NCI-H1694 (cell line): ENCODE results near the gene PHKA1.
"Not testable (repeated sequence)": the region's sequence is repeated elsewhere in the genome, so short reads cannot be mapped to it uniquely, and the experiment has no call there.

Experiments
- DNase-seq: peaks from one replicate; lab custom pipeline; 2025; lab: John Stamatoyannopoulos, UW

The PHKA1 gene

DNA sequence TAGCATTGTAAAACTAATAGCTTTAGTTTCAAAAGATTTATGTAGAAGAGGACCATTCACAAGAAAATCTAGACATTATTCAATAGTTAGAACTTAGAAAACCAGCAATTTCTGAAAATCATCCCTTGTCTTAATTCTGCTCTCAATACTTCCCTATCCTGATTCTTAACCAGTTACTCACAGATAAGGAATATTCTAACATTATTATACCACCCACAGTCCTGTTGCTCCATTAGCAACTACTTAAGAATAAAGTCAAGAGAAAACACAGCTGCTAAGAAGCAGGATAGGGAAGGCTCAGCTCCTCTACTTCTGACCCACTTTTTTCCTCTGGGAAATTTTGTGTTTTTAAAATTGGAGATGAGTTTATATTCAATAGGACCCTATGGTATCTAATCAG, 47.7 kb downstream of the PHKA1 start:
- no peak for DNase-seq

GRCh38 chrX:72663737-72664136, 50.4 kb downstream of the PHKA1 start:
- no peak for DNase-seq

DNA sequence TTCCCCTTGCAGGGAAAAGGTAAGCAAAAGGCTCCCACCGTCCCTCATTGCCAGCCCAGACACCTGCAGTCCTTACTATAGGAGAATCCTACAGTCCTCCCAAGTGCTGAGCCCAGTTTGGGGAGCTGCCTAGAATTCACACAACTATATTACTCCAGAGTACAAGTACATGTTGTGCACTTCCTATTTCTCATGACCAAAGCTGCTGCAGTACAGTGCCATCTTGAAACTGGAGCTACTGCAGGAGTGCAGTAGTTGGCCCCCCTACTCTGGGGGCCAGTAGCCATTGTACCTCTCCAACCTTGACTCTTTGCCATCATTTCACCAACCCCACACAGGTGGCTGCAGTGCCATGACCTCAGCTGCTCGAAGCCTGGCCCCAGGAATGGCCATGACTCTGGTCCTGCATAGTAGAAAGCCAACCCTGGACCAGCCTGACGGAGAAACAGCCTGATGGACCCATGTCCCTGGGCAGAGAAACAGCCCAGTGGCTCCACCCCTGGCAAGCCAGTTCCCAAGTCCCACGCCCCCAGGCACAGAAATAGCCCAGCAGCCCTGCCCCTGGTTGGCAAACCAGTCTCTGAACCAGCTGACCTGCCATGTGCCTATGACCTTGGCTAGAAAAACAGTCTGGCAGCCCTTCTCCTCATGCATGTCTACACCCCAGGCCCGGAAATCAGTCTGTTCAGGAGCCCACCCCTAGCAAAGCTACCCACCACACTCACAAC, 51.9 kb downstream of the PHKA1 start:
- DNase-seq: no peak

GRCh38 chrX:72659723-72660122, 54.4 kb downstream of the PHKA1 start:
- no peak for DNase-seq

DNA sequence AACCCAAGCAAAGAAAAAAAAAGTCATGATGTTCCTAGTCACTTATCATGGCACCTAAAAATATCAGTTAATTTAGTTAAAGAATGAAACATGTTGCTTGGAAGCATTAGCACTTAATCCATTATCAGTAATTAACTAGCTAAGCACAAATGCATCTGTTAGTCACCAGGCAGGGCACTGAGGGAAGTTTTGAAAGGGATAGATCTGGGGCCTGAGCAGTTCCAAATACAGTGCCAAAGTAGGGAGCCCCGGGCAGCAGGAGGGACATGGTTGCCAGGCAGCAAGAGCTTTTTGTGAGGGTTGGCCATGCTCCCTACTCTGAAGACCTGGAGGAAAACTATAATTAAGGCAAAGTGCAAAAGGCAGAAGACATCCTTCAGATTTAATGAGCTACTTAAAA, 62.0 kb downstream of the PHKA1 start:
- DNase-seq: no peak

DNA sequence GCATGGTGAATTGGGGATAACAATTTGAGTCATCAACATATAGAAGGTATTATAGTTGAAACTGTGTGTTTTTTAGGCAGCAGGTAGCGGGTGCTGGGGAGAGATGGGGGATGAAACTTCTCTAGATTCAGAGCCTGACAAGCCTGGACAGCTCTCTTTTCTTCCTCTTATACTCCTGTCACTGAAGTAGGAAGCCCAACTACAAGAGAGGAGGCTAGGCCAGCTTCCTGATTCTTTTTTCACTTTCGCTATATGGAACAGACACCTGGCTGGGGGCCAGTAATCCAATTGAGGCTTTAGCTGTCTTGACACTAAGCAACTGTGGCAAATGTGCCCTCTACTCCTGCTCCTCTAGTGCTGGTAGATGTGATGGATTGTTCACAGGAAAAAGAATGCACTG, 69.2 kb downstream of the PHKA1 start:
- no peak for DNase-seq

DNA sequence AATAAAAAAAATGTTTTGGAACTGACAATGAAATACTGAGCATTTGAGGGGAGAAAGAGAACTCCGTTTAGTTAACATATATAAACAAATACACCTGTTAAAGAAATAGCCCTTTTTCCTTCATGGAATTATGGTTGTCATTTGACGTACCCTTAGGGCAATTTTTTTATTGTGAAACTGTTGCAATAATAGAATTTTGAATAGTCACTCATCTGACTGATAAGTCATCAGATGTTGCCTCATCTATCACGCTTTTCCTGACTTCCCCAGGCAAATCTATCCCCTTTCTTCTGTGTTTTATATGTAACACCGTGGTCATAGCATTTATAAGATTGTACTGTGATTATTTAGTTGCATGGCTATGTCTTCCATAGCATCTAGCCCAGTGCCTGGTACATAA, 72.5 kb downstream of the PHKA1 start:
- no peak for DNase-seq

GRCh38 chrX:72635930-72636329, 78.2 kb downstream of the PHKA1 start:
- no peak for DNase-seq

- DNase-seq: no peak
Measured at GRCh38 chrX:72634331-72634730, 79.8 kb downstream of the PHKA1 start.

GRCh38 chrX:72630185-72630584, 83.9 kb downstream of the PHKA1 start:
- no peak for DNase-seq

- no peak for DNase-seq
Measured at GRCh38 chrX:72624194-72624593, 89.9 kb downstream of the PHKA1 start.

GRCh38 chrX:72621625-72622485, 92.3 kb downstream of the PHKA1 start:
- no peak for DNase-seq

- DNase-seq: no peak
Measured at GRCh38 chrX:72621163-72621562, 92.9 kb downstream of the PHKA1 start.

DNA sequence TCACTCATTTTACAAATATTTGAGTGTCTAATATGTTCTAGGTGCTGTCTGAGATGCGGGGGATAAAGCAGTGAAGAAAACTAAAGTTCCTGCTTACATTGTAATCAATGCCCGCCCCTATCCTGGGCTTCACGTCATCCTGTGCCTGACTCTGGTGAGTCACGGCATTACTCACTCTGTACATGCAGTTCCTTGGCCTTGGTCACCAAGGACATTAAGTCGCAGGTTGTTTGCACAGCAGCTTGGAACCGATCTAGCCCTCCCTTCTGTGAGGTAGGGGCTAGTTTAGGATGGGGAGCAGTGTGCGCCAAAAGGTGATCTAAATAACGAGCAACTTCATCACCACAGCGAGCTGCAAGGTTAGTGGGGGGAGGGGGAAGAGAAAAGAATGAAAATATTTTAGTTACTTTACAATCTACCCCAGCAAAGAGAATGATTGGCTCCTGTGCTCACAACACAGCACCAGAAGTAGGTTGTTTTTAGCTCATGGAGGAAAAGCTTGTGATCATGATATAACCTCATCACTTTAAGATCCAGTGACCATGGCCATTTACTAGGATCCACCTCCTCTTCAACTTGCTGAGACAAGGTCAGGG, 93.5 kb downstream of the PHKA1 start:
- no peak for DNase-seq

- no peak for DNase-seq
Measured at GRCh38 chrX:72609313-72609712, 104.8 kb downstream of the PHKA1 start.

DNA sequence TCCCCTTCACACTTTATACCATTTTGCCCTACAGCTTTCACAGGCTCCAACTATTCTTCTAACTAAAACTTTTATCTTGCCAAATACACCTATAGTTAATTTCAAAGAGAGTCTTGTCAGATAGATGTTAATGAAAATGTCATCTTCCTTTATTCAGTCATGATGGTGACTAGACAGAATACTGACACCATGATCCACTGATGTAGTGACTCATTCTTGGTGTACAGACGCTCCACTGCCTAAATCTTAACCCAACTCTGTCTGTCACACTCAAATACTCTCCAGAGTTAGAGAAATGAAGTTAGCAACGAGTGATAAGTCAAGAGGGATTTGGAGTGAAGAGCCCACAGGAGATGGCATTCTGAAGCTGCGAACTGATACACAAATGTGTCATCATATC, 109.4 kb downstream of the PHKA1 start:
- no peak for DNase-seq

GRCh38 chrX:72604112-72604511, 110.0 kb downstream of the PHKA1 start:
- no peak for DNase-seq

- DNase-seq: not testable (repeated sequence)
Measured at GRCh38 chrX:72591038-72591437, 123.1 kb downstream of the PHKA1 start.

DNA sequence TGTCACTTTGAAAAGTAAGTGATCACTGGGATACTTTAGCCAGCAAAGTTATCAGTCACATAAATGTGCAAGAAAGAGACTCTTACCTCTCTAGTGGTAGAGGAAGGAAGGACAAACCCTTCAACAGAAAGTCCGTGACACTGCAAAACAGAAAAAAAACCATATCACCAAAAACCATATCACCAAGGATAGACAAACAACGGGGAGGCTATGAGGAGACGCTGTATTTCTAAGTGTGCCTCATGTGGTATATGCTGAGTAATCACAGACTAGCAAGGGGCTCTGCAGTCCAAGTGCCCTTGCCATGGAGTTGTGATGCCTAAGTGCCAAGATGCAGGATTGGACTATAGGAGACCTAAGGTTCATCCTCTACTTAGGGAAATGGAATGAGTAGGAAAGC, 129.9 kb downstream of the PHKA1 start:
- DNase-seq: no peak

DNA sequence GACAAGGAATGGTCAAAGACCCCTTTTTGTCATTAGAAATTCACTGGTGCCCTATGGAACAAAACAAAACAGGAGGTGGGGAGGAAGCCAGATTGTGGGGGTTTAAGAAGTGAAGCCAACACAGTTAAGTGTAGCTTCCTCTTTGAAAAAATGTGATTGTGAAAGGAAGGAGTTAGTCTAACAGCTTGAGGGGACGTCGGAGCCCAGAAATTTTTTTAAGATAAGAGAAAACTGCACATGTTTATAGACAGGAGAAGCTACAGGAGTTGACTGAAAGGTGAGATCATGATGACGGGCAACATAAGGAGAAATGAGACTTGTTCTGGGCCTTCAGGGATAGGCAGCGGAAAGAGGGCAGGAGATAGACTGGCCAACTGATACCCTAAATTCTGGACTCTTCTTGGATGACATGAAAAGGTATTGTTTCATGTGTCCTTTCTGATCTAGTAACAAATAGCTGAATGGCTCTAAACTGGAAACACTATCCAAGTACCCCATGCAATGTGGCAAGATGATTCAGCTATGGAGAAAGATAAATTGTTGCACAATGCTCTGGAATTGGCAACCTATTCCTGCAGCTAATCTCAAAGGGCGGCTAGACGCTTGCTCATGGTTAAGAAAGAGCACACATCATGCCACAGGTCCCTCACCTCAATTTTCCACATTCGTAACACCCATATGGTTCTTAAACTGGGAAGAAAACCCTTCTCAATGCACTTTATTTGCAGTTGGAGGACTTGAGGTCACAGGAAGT, 137.8 kb downstream of the PHKA1 start:
- no peak for DNase-seq

- DNase-seq: no peak
Measured at GRCh38 chrX:72573158-72573511, 141.0 kb downstream of the PHKA1 start.
